ENCODE results near the gene PNRC2.

GRCh38 chr1:23947366-23947765, 12.3 kb upstream of the PNRC2 start:
- TF ChIP-seq CTCF (IDR thresholded peaks at IDR 0.05), result no peak
- TF ChIP-seq POLR2A (IDR thresholded peaks at IDR 0.05), result no peak

Data from Peyer's patch (tissue), 4 donors.